GM12873 (cell line): Measurements from ENCODE around the gene PDGFD.

Experiments used
- CTCF ChIP-seq: IDR thresholded peaks from 2 replicates; pipeline ENCODE4 v1.5.1; 2012; ENCODE audit warnings: low read depth, mild to moderate bottlenecking, moderate library complexity, low read length, control low read depth; ENCODE audit not compliant: insufficient read depth; ENCODE audit errors: missing control alignments

Gene PDGFD

GRCh38 chr11:104146421-104146820, 17.5 kb downstream of the PDGFD start:
- no peak for TF ChIP-seq CTCF

- no peak for TF ChIP-seq CTCF
Measured at GRCh38 chr11:104145062-104145461, 18.9 kb downstream of the PDGFD start.

- no peak for TF ChIP-seq CTCF
Measured at GRCh38 chr11:104142698-104143097, 21.2 kb downstream of the PDGFD start.

GRCh38 chr11:104136861-104137260, 27.1 kb downstream of the PDGFD start:
- TF ChIP-seq CTCF: no peak

- no peak for TF ChIP-seq CTCF
Measured at GRCh38 chr11:104134745-104135144, 29.2 kb downstream of the PDGFD start.

GRCh38 chr11:104130161-104130560, 33.8 kb downstream of the PDGFD start:
- no peak for TF ChIP-seq CTCF

GRCh38 chr11:104129145-104129544, 34.8 kb downstream of the PDGFD start:
- TF ChIP-seq CTCF: no peak
